ENCODE data around the gene RARA.

The RARA gene

DNA sequence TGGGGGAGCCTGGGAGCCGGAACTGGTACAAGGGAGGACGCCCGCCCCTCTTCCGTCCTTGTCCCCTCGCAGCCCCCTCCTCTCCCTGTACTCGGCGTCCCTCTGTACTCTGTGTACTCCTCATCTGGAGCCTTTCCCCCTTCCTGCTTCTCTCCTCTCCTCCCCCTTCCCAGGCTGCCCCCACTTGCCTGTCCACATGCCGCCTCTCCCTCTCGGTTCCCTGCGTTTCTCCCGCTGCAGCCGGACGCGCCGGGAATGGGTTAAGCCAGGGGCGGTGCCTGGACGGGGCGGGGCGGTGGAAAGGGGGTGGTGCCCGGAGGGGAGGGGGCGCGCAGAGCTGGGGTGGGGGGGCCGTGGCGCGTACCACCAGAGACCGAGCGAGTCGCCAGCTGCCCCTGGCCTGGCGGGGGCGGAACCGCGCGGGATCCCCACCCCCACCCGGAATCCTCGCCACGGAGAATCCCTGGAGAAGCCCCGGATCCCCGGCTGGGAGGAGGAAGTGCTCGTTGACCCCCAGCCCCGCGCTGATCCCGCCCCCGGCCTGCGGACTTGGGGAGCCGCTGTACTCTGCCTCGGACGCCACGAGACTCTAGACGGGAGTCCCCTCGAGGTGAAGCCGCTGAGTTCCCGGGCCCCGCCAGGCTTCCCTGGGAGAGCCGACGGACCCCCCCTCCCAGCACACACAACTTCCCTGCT is 33.0 kb downstream of the RARA start:
- FAIRE-seq (no peak), DNase-seq (ENCODE audit: insufficient read length, low spot score) (no peak)

GRCh38 chr17:40342504-40343218 is 33.7 kb downstream of the RARA start:
- DNase-seq (ENCODE audit: insufficient read length, low spot score) = no peak
- FAIRE-seq = no peak

DNA sequence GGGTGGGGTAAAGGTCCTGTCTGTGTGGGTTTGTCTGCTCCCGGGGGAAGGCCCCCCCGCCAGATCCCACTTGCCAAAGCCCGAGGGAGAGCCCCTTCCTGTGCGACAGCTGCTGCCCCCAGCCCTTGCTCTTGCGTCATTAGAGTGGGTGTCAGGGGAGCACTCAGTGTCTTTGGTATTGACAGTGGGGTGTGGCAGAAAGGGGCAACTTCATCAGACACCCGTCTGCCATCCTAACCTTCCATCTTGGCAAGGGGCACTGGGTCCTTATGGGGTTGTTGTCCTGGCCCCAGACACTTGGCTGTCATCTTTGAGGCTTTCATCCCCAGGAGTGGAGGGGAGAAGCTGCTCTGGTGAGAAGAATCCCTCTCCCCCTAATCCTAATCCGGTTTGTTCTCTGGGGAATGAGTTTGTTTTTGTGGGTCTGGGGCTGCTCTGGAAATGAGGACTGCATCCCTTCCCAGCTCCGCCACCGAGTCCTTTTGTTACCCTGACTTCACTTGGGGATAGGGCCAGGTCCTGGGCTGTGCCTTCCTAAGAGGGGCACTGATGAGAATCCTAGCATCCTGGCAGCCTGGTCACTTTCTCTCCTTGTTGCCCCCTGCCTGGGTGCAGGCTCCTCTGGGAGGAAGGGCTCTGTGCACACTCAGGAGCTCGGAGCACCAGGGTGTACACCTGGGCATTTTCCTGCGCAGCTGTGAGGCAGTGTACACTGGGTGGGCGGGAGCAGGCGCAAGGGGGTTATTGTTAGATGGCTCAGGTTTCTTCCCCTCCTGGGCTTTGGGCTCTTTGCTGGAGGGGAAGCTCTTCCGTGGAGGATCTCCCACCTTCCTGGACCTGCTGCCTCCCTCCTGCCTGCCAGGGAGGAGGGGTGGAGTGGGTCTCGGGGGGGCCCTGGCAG is 34.5 kb downstream of the RARA start:
- FAIRE-seq = no peak
- DNase-seq (ENCODE audit: insufficient read length, low spot score) = no peak

- DNase-seq (ENCODE audit: insufficient read length, low spot score) = no peak
Measured at GRCh38 chr17:40344421-40345160, 35.6 kb downstream of the RARA start.

DNA sequence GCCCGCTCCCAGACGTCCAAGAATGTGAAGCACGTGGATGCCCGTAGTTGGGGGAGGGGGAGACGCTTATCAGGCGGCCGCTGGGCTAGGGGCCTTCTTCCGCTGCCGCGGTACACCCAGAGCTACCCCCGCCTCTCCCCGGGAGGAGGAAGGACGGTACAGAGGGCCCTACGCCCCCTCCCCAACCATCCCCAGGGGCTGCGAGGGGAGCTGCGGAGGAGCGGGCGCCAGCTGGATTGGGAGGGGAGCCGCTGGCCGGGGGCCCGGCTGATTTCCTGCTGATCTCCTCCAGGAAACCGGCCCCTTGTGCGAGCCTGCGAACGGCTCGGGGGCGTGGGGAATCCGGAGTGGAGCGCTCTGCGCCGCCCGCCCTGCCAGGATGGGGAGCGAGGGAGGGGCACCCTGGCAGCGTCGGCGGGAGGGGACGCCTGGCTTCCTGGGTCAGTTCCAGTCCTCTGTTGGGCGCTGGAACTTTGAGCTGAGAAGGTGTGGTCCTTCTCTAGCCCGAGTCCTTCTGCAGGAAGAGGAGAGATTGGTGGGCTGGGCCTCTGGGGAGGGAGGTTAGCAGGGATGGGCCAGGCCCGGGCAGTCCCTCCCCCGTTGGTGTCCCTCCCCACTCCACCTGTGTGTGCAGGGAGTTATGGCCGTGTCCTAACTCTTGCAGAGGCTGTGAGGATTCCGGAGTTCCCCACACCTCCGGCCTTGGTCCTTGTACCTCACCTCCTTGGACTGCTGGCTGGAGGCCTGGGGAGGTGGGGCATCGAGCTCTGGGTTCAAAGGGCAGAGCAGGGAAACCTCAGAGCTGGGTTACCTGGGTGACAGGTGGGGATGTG is 36.4 kb downstream of the RARA start:
- FAIRE-seq (no peak), DNase-seq (ENCODE audit: insufficient read length, low spot score) (no peak)

More at GRCh38 chr17:40344421-40345160, 35.6 kb downstream of the RARA start:
- no peak for FAIRE-seq

GRCh38 chr17:40345994-40346764 is 37.2 kb downstream of the RARA start:
- FAIRE-seq (no peak), DNase-seq (ENCODE audit: insufficient read length, low spot score) (no peak)

DNA sequence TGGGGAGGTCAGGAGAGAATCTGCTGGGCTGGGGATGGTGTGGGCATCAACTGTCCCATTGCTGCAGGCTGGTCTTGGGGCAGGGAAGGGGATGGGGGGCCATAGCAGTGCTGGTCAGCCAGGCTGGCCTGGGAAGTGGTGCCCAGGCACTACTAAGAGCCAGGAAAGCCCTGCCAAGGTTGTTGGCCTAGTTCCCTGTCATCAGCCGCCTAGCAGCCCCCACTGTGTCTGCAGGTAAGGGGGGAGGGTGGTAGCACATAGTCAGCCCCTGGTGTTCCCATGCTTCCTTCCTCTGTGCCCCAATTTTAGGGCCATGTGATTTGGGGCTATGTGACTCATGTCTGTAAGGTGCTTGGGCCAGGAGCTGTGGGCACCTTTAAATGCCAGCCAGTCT is 37.8 kb downstream of the RARA start:
- FAIRE-seq (no peak), DNase-seq (ENCODE audit: insufficient read length, low spot score) (no peak)

DNA sequence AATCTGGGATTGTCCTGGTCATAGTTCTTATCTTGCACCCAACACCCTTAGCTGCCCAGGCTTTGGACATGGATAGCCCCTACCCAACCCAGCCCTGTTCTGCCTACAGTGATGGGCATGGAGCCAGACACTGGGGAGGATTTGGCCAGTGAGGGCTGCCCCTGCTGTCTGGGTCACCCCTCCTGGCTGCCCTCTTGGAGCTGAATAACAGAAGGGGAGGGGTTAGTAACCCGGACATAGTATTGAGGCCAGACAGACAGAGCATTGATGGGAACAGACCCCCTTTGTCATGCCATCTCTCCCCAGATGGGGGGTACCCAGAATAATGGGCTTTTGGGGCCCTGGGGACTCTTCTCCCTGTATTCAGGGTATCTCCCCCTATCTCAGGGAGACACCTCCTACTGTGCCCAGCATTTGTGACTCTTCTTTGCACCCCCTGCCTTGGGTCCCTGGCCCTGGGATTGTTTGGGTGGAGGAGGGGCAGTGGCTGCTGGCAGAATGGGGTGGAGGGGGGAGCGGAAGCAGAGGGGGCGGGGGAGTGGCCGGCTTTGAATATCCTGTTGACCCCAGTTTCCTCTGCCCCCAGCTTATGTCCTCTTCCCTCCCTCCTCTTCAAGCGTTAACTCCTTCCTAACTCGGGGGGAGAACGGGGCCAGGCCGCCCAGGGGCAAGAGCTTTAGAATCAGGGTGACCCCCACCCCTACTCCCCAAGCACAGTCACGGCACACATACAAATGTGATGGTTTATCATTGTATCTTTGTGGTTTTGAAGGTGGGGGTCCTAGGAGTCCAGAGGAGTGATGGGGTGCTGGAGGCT is 38.5 kb downstream of the RARA start:
- FAIRE-seq = no peak
- DNase-seq (ENCODE audit: insufficient read length, low spot score) = no peak

GRCh38 chr17:40348136-40348504 is 39.1 kb downstream of the RARA start:
- FAIRE-seq (no peak), DNase-seq (ENCODE audit: insufficient read length, low spot score) (no peak)

GRCh38 chr17:40348562-40349476 is 39.8 kb downstream of the RARA start:
- DNase-seq (ENCODE audit: insufficient read length, low spot score) (no peak), FAIRE-seq (no peak)

GRCh38 chr17:40349477-40349894 is 40.5 kb downstream of the RARA start:
- FAIRE-seq (no peak), DNase-seq (ENCODE audit: insufficient read length, low spot score) (no peak)

DNA sequence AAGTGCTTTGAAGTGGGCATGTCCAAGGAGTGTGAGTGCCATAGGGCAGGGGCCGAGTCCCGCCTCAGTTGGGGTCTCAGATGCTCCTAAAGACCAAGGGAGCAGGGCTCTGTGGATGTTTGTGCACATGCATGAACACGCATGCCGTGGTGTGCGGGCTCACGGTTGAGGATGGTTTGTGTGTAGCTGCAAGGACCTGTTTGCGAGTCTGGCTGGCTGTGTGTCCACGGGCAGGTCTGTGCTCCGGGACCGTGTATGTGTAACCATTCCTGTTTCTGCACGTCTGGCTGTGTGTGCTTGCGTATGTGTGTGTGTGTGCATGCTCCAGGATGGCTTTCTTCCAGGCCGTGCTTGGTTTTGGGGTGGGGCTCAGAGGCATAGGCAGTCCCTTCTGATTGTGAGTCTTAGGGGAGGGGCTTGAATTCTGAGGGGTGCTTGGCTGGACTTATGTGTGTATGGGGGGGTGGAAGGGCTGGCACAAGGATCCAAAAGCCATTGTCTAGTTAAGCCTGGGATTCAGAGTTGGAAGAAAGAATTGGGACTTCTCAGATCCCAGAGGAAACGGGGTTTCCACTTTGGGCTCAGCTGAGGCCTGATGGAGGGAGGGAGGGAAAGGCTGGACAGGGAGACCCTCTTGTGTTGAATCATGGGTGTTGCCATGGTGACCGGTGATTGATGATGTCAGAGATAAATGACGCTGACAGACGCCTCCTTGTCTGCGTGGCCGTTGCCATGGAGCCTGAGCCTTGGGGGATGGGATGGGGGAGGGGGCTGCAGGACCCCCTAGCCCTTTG is 41.1 kb downstream of the RARA start:
- FAIRE-seq (no peak), DNase-seq (ENCODE audit: insufficient read length, low spot score) (no peak)

DNA sequence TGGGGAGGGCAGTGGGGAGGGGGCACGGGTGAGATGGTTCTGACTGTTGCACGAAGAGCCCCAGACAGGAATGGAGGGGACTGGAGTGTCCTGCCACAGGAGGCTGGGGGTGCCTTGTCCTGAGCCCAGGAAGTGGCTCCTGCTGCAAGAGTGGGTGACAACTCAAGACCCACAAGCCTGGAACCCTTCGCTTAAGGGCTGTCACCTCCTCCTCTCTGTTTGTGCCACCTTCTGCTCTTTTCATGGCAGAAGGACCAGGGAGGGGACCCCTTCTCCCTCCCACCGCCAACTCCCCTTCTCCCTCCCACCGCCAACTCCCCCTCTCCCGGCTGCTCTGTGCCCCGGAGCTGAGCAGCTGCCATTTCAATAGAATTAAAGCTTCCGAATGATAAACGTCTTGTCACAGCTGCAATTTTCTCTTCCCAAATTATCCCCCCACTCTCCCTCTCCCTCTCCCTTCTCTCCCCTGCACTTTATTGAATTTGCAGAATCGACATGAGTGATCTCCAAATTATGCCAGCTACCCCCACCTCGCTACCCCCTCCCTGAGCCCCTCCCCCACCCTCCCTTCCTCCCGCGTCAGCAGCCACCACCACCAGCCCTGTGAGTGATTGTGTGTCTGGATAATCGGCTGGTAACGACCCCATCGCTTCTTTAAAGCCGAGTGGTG is 41.8 kb downstream of the RARA start:
- DNase-seq (ENCODE audit: insufficient read length, low spot score) = no peak
- no peak for FAIRE-seq

GRCh38 chr17:40351359-40352236 is 42.6 kb downstream of the RARA start:
- FAIRE-seq (no peak), DNase-seq (ENCODE audit: insufficient read length, low spot score) (no peak)

DNA sequence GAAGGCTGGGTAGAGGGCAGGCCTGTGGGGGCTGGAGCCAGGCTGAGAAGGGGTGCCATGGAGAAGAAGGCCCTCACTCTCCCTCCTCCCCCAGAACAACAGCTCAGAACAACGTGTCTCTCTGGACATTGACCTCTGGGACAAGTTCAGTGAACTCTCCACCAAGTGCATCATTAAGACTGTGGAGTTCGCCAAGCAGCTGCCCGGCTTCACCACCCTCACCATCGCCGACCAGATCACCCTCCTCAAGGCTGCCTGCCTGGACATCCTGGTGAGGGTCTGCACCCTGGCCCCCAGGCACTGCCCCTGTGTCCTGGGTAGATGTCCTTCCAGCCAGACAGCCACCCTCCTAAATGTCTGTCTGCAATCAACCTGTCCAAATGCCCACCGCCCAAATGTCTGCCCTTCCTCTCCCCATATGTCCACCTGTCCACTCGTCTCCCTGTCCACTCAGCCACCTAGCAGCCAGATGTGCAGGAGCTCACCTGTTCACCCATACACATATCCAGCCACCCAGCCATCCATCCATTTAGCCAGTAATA is 43.3 kb downstream of the RARA start:
- FAIRE-seq (no peak), DNase-seq (ENCODE audit: insufficient read length, low spot score) (no peak)

Data from GM19239 (cell line).